Measurements from ENCODE around the gene ADAM10. TPM values are rescaled to one million over a fixed set of nuclear protein-coding genes. Genes with fewer than 3 reads are reported as not detected.

ADAM10 gene
- total RNA-seq, 1 experiment from 2014 or later, result 474 TPM

DNA sequence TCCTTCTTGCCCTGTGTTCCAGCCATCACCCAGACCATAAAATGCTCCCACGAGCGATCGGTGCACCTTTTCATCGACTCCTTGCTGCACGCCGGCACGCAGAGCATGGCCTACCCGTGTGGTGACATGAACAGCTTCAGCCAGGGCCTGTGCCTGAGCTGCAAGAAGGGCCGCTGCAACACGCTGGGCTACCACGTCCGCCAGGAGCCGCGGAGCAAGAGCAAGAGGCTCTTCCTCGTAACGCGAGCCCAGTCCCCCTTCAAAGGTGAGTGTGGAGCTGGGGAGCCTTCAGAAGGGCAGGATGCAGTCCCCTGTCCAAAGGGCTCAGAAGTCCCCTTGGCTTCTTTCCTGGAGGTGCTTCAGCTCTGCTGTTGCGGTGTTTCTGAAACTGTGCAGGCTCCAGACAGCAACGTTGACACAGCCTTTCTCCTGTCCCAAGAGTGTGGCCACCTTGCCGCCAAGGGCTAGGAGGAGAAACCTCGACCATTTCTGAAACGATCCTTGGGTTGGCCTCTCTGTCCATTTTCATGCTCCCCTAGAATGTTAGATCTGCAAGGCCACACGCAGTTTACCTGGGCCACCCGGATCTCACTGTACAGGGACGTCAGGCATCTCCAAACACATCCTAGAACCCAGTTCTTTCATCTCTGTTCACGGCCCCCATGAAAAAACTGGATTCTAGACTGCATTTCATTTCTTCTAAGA lies 201.0 kb downstream of the ADAM10 start:
- intact Hi-C loops (cut with micrococcal nuclease; ENCODE audit: unreplicated experiment), result loop anchor here (5.0 kb wide), 1 partner anchor 76 kb away; no protein-coding TSS in a partner anchor
- no TSS peak for BruUV-seq (replicated peaks)
- H3K36me3 Mint-ChIP-seq (ENCODE audit: insufficient read depth, unreplicated experiment), result peaks cover 10% of the 10 kb centered on the region
- TF ChIP-seq, protein P1, sequence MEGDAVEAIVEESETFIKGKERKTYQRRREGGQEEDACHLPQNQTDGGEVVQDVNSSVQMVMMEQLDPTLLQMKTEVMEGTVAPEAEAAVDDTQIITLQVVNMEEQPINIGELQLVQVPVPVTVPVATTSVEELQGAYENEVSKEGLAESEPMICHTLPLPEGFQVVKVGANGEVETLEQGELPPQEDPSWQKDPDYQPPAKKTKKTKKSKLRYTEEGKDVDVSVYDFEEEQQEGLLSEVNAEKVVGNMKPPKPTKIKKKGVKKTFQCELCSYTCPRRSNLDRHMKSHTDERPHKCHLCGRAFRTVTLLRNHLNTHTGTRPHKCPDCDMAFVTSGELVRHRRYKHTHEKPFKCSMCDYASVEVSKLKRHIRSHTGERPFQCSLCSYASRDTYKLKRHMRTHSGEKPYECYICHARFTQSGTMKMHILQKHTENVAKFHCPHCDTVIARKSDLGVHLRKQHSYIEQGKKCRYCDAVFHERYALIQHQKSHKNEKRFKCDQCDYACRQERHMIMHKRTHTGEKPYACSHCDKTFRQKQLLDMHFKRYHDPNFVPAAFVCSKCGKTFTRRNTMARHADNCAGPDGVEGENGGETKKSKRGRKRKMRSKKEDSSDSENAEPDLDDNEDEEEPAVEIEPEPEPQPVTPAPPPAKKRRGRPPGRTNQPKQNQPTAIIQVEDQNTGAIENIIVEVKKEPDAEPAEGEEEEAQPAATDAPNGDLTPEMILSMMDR (IDR thresholded peaks at IDR 0.05; ENCODE audit: unreplicated experiment), result no peak
- peaks cover 45% of the 10 kb centered on the region for H3K4me1 Mint-ChIP-seq (ENCODE audit: low read depth, unreplicated experiment)
- H3K27ac Mint-ChIP-seq (ENCODE audit: unreplicated experiment), result peak overlapping the region; percentile 69
- CTCF ChIA-PET, result no interaction called here
- H3K9me3 Mint-ChIP-seq (ENCODE audit: low read depth, unreplicated experiment), result no peaks in the 10 kb centered on the region
- H3K4me3 Mint-ChIP-seq (ENCODE audit: low read depth, unreplicated experiment), result no peak overlapping the region
- no peak for DNase-seq
- no peaks in the 10 kb centered on the region for H3K27me3 Mint-ChIP-seq (ENCODE audit: unreplicated experiment)

DNA sequence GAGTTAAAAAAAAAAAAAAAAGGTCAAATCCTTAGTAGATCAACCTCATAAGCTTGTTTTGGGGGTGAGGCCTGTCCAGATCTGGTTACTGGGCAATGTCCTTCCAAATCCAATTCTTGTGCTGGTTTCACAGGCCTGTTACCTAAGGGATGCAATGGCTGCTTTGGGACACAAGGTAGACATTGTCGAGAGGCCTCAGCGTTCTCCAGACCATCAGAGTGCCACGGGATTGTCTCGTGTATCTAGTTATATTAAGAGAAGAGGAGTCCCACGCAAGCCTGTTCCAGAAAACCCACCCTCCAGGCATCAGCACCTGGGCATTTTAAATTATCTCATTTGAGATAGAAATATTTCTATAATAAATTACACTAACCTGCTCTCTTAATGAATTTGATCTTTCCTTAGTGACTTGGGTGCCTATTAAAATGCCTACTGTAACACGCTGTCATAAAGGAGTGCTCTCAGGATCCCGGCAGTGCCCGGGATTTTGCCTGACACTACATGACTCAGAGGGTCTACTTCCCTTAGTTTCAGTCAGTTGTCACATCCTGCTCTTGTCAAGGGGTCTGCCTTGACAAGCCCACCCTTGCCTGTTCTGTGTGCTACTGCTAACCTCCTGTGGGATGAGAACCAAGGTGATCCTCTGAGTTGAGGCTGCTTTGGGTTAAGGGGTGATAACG lies 201.7 kb downstream of the ADAM10 start:
- TF ChIP-seq, protein P1 (IDR thresholded peaks at IDR 0.05; ENCODE audit: unreplicated experiment), result no peak
- intact Hi-C loops (cut with micrococcal nuclease; ENCODE audit: unreplicated experiment), result loop anchor here (5.0 kb wide), 1 partner anchor 75 kb away; no protein-coding TSS in a partner anchor
- no TSS peak for BruUV-seq (replicated peaks)
- no peak for DNase-seq
- Mint-ChIP-seq H3K27me3 (ENCODE audit: unreplicated experiment) (no peaks in the 10 kb centered on the region), H3K4me3 (ENCODE audit: low read depth, unreplicated experiment) (peak overlapping the region; percentile 29), H3K9me3 (ENCODE audit: low read depth, unreplicated experiment) (no peaks in the 10 kb centered on the region), H3K27ac (ENCODE audit: unreplicated experiment) (peak overlapping the region; percentile 69), H3K36me3 (ENCODE audit: insufficient read depth, unreplicated experiment) (peaks cover 10% of the 10 kb centered on the region), H3K4me1 (ENCODE audit: low read depth, unreplicated experiment) (peaks cover 43% of the 10 kb centered on the region)
- CTCF ChIA-PET, result interaction anchor here (0.8 to 1.3 kb wide), 8 partner anchors 9 to 278 kb away, joined by 3 to 6 read pairs (median 4); no protein-coding TSS in a partner anchor

DNA sequence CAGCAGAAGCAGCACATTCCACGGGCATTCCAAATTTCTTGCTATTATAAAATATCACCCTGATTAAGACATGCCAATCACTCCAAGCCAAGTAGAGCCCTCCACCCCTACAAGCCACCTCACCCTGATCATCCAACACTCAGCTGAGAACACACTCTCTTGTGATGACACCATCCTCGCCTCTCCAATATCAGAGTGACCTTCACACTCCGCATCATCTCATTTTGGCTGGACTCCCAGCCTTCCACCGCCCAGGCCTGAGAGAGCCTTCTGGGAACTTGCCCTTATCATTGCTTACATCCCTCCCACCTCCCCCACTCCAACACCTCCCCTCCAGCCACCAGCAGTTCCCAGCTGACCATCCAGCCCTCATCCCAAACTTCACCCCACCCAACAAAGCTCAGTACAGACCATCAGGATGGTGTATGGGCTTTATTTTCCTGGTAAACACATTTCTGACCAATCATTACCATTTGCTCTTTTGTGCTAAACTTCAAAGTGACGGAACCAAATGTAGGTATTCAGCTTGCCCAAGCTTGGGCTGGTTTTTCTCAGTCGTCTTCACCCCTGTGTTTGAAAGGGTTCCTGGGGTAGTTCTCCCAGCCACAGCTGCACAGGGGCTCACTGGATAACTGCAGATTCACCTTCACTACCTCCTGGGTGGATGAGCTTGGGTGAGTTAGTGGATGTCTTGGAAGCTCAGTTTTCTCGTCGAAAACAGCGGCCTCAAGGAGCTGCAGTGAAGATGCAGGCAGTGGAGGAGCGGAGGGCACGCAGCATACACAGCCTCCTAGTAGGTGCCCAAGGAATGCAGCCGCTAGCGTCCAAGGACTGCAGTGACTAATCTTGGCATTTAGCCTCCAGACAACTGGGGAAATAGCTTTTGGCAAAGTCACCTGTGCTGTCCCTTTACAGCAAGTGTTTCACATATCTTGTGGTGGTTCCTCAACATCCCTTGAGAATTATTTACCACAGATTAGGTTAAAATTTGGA lies 202.6 kb downstream of the ADAM10 start:
- TF ChIP-seq, protein P1 (IDR thresholded peaks at IDR 0.05; ENCODE audit: unreplicated experiment), result no peak
- Mint-ChIP-seq H3K9me3 (ENCODE audit: low read depth, unreplicated experiment) (no peaks in the 10 kb centered on the region), H3K27ac (ENCODE audit: unreplicated experiment) (peak overlapping the region; percentile 69), H3K4me1 (ENCODE audit: low read depth, unreplicated experiment) (peaks cover 34% of the 10 kb centered on the region), H3K4me3 (ENCODE audit: low read depth, unreplicated experiment) (peak overlapping the region; percentile 29), H3K27me3 (ENCODE audit: unreplicated experiment) (no peaks in the 10 kb centered on the region), H3K36me3 (ENCODE audit: insufficient read depth, unreplicated experiment) (peaks cover 10% of the 10 kb centered on the region)
- intact Hi-C loops (cut with micrococcal nuclease; ENCODE audit: unreplicated experiment), result loop anchor here (5.0 kb wide), 1 partner anchor 75 kb away; no protein-coding TSS in a partner anchor
- BruUV-seq (replicated peaks), result no TSS peak
- peak; percentile 79 for DNase-seq
- CTCF ChIA-PET, result interaction anchor here (0.5 to 1.3 kb wide), 12 partner anchors 8 to 277 kb away, joined by 3 to 6 read pairs (median 4); no protein-coding TSS in a partner anchor
